ENCODE measurements around the gene TACC2.
"Not testable (repeated sequence)": the region's sequence is repeated elsewhere in the genome, so short reads cannot be mapped to it uniquely, and the experiment has no call there.

Gene TACC2, protein sequence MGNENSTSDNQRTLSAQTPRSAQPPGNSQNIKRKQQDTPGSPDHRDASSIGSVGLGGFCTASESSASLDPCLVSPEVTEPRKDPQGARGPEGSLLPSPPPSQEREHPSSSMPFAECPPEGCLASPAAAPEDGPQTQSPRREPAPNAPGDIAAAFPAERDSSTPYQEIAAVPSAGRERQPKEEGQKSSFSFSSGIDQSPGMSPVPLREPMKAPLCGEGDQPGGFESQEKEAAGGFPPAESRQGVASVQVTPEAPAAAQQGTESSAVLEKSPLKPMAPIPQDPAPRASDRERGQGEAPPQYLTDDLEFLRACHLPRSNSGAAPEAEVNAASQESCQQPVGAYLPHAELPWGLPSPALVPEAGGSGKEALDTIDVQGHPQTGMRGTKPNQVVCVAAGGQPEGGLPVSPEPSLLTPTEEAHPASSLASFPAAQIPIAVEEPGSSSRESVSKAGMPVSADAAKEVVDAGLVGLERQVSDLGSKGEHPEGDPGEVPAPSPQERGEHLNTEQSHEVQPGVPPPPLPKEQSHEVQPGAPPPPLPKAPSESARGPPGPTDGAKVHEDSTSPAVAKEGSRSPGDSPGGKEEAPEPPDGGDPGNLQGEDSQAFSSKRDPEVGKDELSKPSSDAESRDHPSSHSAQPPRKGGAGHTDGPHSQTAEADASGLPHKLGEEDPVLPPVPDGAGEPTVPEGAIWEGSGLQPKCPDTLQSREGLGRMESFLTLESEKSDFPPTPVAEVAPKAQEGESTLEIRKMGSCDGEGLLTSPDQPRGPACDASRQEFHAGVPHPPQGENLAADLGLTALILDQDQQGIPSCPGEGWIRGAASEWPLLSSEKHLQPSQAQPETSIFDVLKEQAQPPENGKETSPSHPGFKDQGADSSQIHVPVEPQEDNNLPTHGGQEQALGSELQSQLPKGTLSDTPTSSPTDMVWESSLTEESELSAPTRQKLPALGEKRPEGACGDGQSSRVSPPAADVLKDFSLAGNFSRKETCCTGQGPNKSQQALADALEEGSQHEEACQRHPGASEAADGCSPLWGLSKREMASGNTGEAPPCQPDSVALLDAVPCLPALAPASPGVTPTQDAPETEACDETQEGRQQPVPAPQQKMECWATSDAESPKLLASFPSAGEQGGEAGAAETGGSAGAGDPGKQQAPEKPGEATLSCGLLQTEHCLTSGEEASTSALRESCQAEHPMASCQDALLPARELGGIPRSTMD (N-terminal part only)

DNA sequence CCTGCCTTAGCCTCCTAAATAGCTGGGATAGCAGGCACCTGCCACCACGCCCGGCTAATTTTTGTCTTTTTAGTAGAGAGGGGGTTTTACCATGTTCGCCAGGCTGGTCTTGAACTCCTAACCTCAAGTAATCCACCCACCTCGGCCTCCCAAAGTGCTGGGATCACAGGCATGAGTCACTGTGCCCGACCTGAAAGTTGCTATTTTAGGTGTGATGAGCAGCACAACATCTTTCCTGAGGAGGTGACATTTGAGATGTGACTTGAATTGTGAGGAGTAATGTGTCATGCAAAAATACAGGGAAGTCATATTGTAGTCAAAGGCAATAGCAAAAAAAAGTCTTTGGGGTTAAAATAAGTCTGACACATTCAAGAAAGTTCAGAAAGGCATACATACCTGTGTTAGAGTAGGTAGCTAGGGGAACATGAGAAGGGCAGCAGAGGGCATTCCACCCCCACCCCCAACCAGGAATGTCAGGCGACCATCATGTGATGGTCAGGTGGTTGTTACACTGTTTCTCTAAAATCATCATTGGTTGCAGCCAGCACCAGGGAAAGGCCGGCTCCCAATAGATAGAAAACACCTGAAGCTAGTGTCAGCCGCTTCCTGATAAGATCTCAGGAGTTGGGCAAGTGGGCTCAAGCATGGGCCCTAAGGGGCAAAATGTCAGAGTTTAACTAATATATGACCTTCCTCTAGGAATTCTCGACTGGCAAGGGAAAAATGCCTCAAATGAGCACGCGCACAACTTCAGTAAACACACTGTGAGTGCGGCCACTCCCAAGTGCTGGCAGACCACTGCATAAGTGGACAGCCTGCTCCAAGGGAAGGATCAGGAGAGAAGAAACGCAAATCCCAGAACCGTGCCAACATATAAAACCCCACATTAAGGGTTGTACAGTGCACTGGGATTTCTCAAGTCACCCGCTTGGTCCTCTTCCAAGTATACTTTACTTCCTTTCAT lies at the start of gene TACC2:
TACC2 (plus strand) TSS at position 803 of the 964 bp plus-strand sequence. CDS start 32,819 bp downstream, outside the sequence.
- no peak for DNase-seq

DNA sequence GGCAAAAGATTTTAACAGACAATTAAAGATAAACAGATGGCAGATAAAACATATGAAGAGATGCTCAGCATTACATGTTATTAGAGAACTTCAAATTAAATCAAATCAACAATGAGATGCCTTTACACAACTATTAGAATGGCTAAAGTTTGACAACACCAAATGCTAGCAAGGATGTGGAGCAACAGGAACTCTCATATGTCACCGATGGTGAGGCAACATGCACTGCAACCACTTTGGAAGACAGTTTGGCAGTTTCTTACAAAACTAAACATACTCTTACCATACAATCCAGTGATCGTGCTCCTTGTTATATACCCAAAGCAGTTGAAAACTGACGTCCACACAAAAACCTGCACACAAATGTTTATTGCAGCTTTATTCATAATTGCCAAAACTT lies 47.4 kb upstream of the TACC2 start:
- no peak for DNase-seq

DNA sequence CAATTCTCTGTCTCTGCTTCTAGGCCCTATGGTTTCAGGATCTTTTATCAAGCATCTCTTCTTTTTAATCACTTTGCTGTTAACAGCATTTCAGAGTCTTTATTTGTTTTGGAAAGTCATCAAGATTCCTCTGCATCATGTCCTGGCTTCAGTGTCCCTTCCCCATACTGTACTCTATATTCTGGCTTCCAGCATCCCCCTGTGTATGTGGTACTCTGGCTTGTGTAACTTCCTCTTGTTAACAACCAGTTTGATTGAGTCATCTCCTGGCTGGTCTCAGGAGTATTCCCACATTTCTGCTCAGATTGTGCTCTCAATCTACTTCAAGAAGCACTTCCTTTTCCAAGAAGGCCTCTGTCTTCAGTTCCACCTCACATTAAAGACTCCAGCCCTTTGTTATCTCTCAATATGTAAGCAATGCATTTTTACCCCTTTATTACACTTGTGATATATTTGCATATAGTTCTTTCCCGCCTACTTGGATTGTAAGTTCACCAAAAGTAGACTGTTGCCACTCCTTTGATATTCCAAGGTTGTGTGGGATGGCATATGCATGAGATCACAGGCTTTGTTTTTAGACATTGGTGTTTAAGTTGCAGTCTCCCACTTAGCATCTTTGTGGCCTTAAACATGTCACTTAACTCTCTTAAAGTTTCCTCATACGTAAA lies 46.1 kb upstream of the TACC2 start:
- no peak for DNase-seq

DNA sequence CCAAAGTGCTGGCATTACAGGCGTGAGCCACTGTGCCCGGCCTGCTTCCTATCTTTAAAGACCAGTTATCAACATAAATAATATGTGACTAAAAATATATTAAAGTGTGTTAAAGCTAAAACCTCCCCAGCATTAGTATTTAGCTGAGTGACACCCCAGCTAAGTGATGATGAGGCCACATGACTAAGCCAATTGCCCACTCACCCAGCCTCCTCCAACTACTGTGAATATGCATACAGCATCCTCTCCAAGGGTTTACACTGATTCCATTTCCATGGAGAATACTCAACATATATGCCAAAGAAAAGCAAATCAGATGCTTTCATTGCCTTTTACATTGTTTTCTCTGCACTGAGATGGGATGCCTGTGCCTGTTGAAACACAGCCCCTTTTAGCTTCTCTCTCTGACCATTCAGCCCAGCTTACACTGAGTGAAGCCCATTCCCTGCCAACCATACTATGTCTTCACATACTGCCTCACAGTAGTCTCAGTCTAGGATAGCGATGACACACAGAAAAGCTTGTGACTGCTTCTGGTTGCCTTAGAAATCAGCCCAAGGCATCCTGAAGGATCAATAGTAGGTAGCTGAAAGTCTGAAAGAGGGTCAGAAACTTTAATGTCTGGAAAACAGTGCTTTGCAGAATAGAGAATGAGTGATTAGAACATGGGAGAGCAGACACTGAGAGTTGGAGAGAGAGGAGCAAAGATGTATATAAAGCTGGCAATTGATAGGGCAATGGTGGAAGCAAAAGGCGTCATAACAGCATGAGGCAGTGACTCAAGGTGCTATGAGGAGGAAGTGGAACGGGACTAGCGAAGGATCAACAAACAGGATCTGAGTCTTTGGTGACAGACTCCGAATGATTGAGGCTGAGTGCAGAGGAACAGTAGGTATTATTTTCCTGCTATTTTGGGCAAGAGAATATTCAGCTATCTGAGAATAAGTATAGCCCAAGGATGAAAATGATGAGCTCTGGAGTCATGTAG lies 41.3 kb upstream of the TACC2 start:
- no peak for DNase-seq

DNA sequence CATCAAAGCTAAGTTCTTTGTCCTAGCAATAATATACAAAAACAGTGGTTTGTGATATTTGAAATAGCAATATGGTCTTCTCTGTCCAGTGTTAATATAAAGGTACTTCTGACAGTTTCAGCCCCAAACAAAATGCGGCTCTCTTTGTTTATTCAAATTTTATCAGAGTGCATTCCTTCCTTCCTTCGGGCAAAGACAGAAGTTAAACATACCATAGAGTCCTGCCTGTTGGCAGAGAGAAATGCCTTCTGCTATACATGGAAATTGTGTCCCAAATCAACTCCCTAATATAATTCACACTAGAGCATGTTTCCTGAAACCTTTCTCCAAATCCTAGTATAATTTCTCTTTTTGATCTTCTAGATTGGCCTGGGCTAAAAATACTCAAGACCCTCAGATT lies 39.9 kb upstream of the TACC2 start:
- DNase-seq: no peak

DNA sequence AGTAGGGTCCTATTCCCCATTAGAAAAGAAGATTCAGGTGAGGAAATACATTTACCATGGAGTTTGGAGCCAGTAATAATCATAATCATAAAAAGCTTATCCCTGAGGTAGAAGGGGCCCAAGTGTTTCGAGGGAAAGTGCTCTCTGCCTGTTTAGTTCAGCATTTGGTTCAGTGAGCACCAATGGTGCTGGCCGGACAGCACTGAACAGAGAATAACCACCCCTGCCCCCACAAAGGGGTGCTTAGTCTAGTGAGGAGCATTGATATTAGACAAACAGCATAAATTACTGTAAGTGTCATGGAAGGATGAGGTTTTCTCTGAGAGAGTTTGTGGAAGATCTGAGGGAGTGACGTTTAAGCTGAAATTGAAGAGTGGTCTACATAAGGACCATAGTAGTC lies 39.5 kb upstream of the TACC2 start:
- no peak for DNase-seq

DNA sequence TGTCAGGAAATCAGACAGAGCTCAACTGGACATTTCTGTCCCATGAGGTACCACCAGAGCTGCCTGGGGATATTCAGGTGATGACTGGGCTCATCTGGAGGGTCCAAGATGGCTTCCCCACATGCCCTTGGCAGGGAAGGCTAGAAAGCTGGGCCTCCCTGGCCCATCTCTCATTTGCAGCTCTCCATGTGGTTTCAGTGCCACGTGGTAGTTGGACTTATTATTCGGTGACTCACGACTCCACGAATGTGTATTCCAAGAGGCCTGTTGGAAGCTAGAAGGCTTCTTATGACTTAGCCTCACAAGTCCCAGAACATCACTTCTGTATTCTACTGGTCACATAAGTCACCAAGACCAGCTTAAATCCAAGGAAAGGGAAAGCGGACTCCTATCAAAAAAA lies 36.7 kb upstream of the TACC2 start:
- no peak for DNase-seq

DNA sequence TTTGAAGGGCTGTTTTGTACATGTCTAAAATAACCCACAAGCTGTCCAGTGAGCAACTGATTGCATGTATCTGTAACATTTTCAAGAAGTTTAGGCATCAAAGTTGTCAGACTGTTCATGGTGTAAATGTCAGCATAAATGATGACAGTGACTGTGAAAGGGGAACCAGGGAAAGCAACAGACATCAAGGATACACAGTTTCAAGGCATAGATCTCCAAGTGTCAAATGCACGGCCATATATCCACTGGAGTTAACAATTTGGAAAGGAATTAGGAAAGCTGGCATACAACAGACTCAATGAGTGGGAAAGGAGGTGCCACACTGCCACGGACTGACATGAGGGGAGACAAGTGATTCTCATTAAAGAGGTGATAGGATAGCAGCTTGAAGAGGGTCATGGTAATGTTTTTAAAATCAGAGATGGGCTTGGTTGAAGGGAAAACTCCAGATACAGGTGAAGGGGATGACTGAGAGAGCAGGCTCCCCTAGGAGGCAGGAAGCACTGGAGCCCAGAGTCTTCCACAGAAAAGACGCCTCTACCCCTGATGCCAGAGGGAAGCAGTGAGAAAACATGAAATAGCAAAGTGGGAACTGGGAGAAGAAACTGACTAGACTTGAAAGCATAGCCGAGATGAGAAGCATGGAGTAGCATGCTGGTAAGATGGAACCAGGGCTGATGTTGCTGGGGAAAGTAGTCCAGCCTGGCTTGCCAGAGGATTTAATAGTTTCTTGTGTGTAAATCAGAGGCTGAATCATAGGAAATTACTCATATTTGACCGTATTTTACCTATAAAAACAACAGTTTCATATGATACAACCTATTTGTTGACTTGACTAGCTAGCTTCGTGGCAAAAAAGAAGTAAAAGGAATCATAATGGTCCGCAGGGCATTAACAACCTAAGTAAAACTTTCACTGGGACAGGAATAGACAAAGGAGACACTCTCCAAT lies 32.6 kb upstream of the TACC2 start:
- no peak for DNase-seq

DNA sequence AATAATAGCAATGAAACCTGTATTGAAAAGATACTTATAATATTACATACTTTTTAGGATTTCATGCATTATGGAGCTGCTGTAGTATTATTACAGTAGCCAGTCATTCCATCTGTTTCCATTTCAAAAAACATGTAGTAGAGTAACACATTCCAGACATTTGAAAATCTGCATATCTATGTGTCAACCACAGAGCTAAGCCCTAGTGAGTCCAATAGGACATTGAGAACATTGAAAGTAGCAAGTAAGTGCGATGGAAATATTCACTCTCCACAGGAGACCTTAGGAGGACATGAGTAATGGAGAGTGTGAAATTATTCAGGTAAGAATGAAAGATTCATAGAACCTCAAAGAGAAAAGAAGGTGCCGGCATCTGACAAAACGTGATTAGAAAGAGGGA lies 29.3 kb upstream of the TACC2 start:
- DNase-seq: no peak

DNA sequence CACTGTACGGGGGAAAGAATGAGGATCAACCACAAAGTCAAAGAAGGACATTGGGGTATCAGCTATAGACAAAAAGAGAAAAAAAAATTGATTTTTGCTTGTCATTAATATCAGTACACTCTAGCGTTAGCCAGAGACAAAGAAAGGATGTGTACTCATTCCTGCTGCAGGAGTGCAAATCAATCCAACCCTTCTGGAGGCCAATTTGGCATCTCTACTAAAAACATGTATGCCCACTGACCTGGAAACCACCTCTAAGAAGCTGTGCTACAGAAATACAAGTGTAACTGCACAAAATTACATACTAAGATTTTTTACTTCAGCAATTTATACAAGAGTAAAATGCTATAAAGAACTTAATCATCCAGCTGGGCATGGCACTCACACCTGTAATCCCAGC lies 27.5 kb upstream of the TACC2 start:
- DNase-seq: no peak

DNA sequence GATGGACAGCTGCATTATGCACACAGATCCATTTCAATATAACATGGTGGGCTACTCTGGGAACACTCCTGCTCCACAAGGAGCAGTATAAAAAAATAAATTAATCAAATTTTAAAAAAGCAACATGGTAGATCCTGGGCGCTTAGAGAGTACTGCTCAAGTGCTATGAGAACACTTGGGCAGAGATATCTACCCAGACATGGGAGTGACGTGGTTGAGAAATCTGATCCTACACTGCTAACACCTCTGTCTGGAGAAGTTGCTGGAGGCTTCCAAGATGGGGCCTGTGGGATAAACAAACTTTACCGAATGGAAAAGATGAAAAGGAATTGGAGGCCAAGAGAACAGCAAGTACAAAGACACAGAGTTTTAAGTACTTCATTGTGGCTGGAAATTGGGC lies 23.0 kb upstream of the TACC2 start:
- DNase-seq: no peak

DNA sequence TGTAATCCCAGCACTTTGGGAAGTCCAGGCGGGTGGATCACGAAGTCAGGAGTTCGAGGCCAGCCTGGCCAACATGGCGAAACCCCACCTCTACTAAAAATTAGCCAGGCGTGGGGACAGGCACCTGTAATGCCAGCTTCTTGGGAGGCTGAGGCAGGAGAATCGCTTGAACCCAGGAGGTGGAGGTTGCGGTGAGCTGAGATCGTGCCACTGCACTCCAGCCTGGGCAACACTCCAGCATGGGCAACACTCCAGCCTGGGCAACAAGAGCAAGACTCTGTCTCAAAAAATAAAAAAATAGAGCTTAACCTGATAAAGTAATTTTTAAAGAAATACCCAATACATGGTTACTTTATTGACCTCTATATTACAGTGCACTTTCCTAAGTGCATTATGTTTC lies 19.9 kb upstream of the TACC2 start:
- DNase-seq: not testable (repeated sequence)

DNA sequence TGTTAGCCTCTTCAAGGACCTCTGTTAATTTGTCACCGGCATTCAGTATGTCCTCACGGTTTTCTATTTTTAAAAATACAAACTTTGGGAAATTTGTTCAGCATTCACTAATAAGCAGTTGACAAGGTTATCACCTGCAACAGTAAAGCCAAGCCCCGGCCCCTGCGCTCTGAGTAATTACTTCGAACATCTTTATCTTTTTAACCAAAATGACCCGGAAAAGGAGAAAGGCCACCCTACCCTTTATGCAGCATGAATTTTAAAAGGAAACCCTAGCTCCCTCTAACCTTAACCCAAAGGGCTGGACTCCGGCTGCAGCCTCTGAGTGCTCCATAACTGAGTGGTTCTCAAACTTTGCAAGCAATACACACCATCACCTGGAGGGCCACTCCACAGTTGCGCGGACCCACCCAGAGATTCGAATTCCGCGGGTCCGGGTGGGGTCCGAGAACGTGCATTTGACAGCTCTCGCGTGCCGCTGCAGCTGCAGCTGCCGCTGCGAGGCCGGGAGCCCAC lies 14.9 kb upstream of the TACC2 start:
- DNase-seq: no peak

DNA sequence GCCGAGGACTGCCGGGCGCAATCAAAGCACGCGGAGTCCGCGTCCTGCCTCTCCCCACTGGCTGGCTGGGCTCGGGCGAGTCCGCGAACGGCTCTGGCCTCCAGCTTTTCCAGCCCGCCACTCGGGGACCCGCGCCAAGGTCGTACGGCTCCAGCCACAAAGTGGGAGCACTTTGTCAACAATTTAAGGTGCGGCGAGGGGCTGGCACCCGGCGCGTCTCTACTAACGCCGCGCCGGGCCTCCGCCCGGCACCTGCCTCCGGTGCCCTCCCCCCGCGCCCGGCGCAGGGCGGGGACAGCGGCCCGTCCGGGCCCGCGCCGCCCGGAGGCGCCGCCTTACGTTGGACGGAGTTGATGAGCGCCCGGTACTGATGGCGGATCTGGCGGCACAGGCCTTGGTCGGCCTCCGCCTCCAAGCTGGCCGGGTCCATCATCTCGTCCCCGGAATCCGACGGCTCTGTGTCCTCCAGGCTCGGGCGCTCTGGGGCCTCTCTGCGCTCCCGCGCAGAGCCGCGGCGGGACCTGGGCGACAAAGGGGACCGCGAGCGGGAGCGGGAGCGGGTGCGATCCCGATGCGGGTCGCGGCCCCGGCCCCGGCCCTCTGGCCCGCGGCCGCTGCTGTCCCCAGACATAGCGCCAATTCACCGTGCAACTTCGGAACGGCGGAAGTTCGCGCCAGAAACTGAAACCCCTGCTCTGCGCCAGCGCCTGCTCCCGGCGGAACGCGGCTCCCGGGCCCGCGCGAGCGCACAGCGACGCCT lies 14.2 kb upstream of the TACC2 start, which contains the start of gene NSMCE4A:
NSMCE4A (minus strand) TSS at position 683 of the 760 bp plus-strand sequence; CDS start at position 631, 52 bp downstream.
- DNase-seq: peak; percentile 68 to 78

DNA sequence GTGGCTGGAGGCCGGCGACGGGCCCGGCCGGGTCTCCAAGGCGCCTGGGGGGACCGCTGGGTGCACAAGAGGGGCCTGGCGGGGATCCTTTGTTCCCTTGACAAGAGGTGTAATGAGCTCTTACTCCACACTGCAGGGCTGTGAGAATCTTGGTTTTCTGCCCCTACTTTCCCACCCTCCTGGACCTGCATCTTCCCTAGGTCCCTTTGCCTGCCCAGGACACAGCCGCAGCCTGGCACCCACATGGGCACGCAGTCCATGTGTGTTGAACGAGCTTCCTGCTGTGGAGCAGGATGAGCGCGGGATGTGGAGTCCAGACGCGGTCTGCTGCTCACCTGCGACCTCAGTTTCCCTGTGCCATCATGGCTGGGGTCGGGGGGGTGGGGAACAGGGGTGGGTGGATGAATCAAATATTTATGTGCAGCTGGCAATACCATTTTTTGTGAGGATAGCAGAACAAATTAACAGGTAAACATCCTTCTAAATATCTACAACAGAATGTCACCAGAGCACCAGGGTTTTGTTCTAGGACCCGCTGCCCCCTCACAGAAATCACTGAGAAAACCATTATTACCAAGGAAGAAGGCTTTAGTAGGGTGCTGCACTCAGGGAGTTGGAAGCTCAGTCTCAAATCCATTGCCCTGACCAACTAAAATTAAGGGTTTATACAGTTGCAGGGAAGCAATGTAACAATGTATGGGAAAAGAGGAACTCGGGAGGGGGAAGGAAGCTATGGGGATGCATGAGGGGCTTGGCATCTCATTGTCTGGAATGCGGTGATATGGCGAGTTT lies 13.5 kb upstream of the TACC2 start:
- no peak for DNase-seq

DNA sequence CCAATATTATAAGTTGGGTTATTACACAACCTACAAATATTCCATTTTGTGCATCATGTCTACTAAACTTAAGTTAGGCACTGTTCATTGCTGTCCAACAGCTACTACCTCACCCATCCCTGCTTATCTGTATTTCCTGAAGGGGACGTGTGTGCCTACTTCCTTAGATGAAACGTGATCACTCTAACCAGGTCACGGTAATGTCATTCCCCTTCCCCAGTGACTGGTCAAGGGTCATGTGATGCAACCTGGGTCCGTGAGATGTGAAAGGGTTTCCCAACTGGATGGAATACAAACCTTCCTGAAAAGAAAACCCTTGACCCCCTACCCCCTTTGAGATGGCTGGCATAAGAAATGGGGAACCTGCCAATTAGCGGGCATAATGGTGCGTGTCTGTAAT lies 12.4 kb upstream of the TACC2 start:
- no peak for DNase-seq

DNA sequence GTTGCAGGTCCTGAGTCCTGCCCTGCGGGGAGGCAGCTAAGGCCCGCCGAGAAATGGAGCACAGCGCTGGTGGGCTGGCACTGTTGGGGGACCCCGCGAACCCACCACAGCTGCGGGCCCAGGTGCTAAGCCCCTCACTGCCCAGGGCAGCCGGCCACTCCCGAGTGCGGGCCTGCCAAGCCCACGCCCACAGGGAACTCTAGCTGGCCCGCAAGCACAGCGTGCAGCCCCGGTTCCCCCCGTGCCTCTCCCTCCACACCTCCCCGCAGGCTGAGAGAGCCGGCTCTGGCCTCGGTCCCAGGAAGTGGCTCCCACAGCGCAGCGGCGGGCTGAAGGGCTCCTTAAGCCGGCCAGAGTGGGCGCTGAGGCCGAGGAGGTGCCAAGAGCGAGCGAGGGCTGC lies 10.5 kb upstream of the TACC2 start:
- no peak for DNase-seq
